ENCODE data around the gene NELFCD. TPM values are rescaled to one million over a fixed set of nuclear protein-coding genes. Genes with fewer than 3 reads are reported as not detected.

Gene NELFCD
- total and polyA plus RNA-seq, 9 of the 15 experiments (the other 6 are each of a cell fraction or from before 2014, with no cell fraction given) = 11.7 to 163 (median 96.5) TPM

DNA sequence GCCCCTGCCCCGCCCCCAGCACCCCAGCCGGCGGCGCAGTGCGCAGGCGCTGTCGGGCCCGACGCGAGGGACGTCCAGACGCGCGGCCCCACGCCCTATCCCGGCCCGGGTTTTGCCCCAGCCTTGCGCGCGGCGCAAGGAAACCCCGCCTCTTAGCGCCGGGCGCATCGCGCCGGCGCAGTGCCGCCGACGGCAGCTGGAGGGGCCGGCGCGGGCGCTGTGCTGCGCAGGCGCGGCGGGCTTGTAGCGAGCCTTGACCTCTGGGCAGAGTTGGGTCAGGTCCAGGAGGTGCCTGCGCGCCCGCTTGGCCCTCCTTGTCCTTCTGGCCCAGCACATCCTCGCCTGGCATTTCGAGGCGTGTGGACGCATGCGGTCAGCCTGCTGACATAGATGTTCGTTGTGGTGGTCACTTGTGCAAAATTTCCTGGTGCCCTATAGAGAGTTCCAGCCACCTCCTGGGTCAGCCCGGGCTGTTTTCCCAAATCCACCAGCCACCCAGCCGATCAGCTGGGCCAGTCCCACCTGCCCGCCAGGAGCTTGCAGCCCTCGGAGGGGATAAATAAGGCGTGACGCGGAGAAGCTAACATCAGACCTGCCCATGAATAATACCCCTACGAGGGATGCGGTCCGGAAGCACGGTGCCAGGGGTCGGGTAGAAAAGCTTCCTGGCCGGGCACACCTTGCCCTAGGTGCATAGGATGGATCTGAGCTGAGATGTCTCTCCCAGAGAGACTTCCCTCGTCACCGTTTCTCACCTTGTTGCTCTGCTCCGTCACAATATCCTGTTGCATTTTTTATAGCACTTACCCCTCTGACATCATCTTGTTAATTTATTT lies 62.0 kb downstream of the NELFCD start (continued):
- peak; percentile 85 for TF ChIP-seq HMGN3 (IDR thresholded peaks at IDR 0.05; ENCODE audit: borderline replicate concordance, extremely low read depth, insufficient read length, low read depth, low read length)
- TF ChIP-seq FOXM1 (IDR thresholded peaks at IDR 0.05; ENCODE audit: low read depth) = no peak
- TF ChIP-seq FOXM1 (CRISPR knock-in tag; IDR thresholded peaks at IDR 0.05; ENCODE audit: low read depth) = 0 out of 2 replicates have a peak, but pooled peaks have one; percentile 52
- TF ChIP-seq JUNB (CRISPR knock-in tag; conservative IDR thresholded peaks at IDR 0.05) = no peak
- TF ChIP-seq ZNF324 (CRISPR knock-in tag; IDR thresholded peaks at IDR 0.05) = no peak
- peak; percentile 56; the same call in 1 of the 2 replicates for TF ChIP-seq CREB1 (IDR thresholded peaks at IDR 0.05)
- TF ChIP-seq CREB1 (CRISPR knock-in tag; IDR thresholded peaks at IDR 0.05) = no peak
- no peak for TF ChIP-seq SMAD1 (IDR thresholded peaks at IDR 0.05; ENCODE audit: low read depth, low read length, partially characterized antibody)
- TF ChIP-seq ZNF134 (CRISPR knock-in tag; conservative IDR thresholded peaks at IDR 0.05) = no peak
- TF ChIP-seq, protein P1, sequence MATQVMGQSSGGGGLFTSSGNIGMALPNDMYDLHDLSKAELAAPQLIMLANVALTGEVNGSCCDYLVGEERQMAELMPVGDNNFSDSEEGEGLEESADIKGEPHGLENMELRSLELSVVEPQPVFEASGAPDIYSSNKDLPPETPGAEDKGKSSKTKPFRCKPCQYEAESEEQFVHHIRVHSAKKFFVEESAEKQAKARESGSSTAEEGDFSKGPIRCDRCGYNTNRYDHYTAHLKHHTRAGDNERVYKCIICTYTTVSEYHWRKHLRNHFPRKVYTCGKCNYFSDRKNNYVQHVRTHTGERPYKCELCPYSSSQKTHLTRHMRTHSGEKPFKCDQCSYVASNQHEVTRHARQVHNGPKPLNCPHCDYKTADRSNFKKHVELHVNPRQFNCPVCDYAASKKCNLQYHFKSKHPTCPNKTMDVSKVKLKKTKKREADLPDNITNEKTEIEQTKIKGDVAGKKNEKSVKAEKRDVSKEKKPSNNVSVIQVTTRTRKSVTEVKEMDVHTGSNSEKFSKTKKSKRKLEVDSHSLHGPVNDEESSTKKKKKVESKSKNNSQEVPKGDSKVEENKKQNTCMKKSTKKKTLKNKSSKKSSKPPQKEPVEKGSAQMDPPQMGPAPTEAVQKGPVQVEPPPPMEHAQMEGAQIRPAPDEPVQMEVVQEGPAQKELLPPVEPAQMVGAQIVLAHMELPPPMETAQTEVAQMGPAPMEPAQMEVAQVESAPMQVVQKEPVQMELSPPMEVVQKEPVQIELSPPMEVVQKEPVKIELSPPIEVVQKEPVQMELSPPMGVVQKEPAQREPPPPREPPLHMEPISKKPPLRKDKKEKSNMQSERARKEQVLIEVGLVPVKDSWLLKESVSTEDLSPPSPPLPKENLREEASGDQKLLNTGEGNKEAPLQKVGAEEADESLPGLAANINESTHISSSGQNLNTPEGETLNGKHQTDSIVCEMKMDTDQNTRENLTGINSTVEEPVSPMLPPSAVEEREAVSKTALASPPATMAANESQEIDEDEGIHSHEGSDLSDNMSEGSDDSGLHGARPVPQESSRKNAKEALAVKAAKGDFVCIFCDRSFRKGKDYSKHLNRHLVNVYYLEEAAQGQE (IDR thresholded peaks at IDR 0.05; ENCODE audit: borderline replicate concordance) = no peak
- TF ChIP-seq, protein P1 (CRISPR knock-in tag; IDR thresholded peaks at IDR 0.05; ENCODE audit: low read depth) = peak; percentile 47; the same call in 1 of the 2 replicates
- TF ChIP-seq TBP (optimal IDR thresholded peaks at IDR 0.05; ENCODE audit: low read depth, low read length) = peak; percentile 55
- TF ChIP-seq CREM (IDR thresholded peaks at IDR 0.05; ENCODE audit: low read depth) = peak; percentile 78; the same call in 1 of the 2 replicates
- TF ChIP-seq SMAD4 (CRISPR knock-in tag; conservative IDR thresholded peaks at IDR 0.05) = 0 out of 2 replicates have a peak, but pooled peaks have one; percentile 17
- TF ChIP-seq EZH2 (IDR thresholded peaks at IDR 0.05; ENCODE audit: borderline replicate concordance, low read depth, low read length) = no peak
- TF ChIP-seq U2AF1 (optimal IDR thresholded peaks at IDR 0.05; ENCODE audit: low read depth, low read length) = no peak
- TF ChIP-seq FOXA3 (CRISPR knock-in tag; conservative IDR thresholded peaks at IDR 0.05 in 1 of 2, IDR thresholded peaks at IDR 0.05 in 1 of 2) = no peak
- TF ChIP-seq CC2D1A (IDR thresholded peaks at IDR 0.05) = no peak
- TF ChIP-seq, protein P2, sequence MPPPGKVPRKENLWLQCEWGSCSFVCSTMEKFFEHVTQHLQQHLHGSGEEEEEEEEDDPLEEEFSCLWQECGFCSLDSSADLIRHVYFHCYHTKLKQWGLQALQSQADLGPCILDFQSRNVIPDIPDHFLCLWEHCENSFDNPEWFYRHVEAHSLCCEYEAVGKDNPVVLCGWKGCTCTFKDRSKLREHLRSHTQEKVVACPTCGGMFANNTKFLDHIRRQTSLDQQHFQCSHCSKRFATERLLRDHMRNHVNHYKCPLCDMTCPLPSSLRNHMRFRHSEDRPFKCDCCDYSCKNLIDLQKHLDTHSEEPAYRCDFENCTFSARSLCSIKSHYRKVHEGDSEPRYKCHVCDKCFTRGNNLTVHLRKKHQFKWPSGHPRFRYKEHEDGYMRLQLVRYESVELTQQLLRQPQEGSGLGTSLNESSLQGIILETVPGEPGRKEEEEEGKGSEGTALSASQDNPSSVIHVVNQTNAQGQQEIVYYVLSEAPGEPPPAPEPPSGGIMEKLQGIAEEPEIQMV (tag; conservative IDR thresholded peaks at IDR 0.05; ENCODE audit: low read depth) = no peak
